GM23248 (cell line): ENCODE measurements around the gene MYMX. TPM values are rescaled to one million over a fixed set of nuclear protein-coding genes. Genes with fewer than 3 reads are reported as not detected.
"Not testable (repeated sequence)": the region's sequence is repeated elsewhere in the genome, so short reads cannot be mapped to it uniquely, and the experiment has no call there.

Experiments
- DNase-seq: peaks from one replicate; pipeline ENCODE4 v3.0.0-alpha.2; 2015
- H2AFZ ChIP-seq: fragments of 200-600 bp; sonication (generic); 2 replicates; pipeline ENCODE4 v1.6.1; 2016; ENCODE audit warnings: antibody characterized with exemption
- H3F3A ChIP-seq: fragments of 200-600 bp; sonication (generic); 2 replicates; pipeline ENCODE4 v1.6.1; 2016; ENCODE audit warnings: mild to moderate bottlenecking, antibody characterized with exemption, mixed run types; ENCODE audit not compliant: insufficient read depth
- H3K27ac ChIP-seq: fragments of 200-600 bp; sonication (generic); 2 replicates; pipeline ENCODE4 v1.5.1; 2016; ENCODE audit warnings: mild to moderate bottlenecking
- H3K27me3 ChIP-seq: fragments of 200-600 bp; sonication (generic); replicated peaks from 2 replicates; pipeline ENCODE4 v1.6.1; 2016; ENCODE audit warnings: mild to moderate bottlenecking; ENCODE audit not compliant: insufficient read depth
- H3K36me3 ChIP-seq: fragments of 200-600 bp; sonication (generic); 2 replicates; pipeline ENCODE4 v1.6.1; 2016; ENCODE audit warnings: low read depth, mild to moderate bottlenecking
- H3K4me1 ChIP-seq: fragments of 200-600 bp; sonication (generic); 2 replicates; pipeline ENCODE4 v1.6.1; 2016; ENCODE audit warnings: mild to moderate bottlenecking; ENCODE audit not compliant: insufficient read depth
- H3K4me2 ChIP-seq: fragments of 200-600 bp; sonication (generic); one replicate; pipeline ENCODE4 v1.6.1; 2016; ENCODE audit warnings: mild to moderate bottlenecking; ENCODE audit not compliant: unreplicated experiment
- H3K4me3 ChIP-seq: fragments of 200-600 bp; sonication (generic); 2 replicates; pipeline ENCODE4 v1.5.1; 2016; ENCODE audit warnings: mild to moderate bottlenecking
- H3K79me2 ChIP-seq: fragments of 200-600 bp; sonication (generic); 2 replicates; pipeline ENCODE4 v1.6.1; 2016; ENCODE audit warnings: mild to moderate bottlenecking; ENCODE audit not compliant: insufficient read depth
- H3K9ac ChIP-seq: fragments of 200-600 bp; sonication (generic); 2 replicates; pipeline ENCODE4 v1.6.1; 2016; ENCODE audit warnings: mild to moderate bottlenecking
- H3K9me2 ChIP-seq: fragments of 200-600 bp; sonication (generic); 2 replicates; pipeline ENCODE4 v1.6.1; 2016; ENCODE audit warnings: mixed run types, mild to moderate bottlenecking, moderate library complexity; ENCODE audit not compliant: insufficient read depth
- H3K9me3 ChIP-seq: fragments of 200-600 bp; sonication (generic); one replicate; pipeline ENCODE4 v1.6.1; 2017; ENCODE audit warnings: low read depth
- H4K20me1 ChIP-seq: fragments of 200-600 bp; sonication (generic); 2 replicates; pipeline ENCODE4 v1.6.0; 2016; ENCODE audit not compliant: insufficient read depth
- EZH2 ChIP-seq: fragments of 200-600 bp; sonication (generic); IDR thresholded peaks from 2 replicates; pipeline ENCODE4 v1.6.1; 2018; ENCODE audit warnings: antibody characterized with exemption, mild to moderate bottlenecking; ENCODE audit not compliant: insufficient read depth, poor library complexity, severe bottlenecking
- EZH2phosphoT487 ChIP-seq: fragments of 200-600 bp; sonication (generic); IDR thresholded peaks from 2 replicates; pipeline ENCODE4 v1.6.1; 2018; ENCODE audit warnings: antibody characterized with exemption, moderate library complexity, mild to moderate bottlenecking, low read depth; ENCODE audit not compliant: insufficient read depth
- WGBS, 2 experiments: methylation state at CpG; one replicate each; pipeline ENCODE4 v1.1.6; 2015 to 2017; ENCODE audit warnings: low lambda C conversion rate in 2 of 2, low coverage in 1 of 2; ENCODE audit errors: missing lambda C conversion rate in 2 of 2; 5-methylcytosine and 5-hydroxymethylcytosine counted together
- in situ Hi-C: fragments of 300-500 bp; cut with MboI; formaldehyde crosslinking; loops from 2 replicates; pipeline ENCODE4 v1.15.0; 2020
- polyA plus RNA-seq: library from polyadenylated mRNA; unstranded; fragments of >200 nt; fragmentation: Nextera tagmentation; extraction: Ambion mirVana; gene quantifications from 2 replicates; pipeline ENCODE4 v1.2.1, GENCODE V29; 2016
- total RNA-seq: library from RNA; depleted of rRNA; stranded (reverse); fragments of >200 nt; shearing (Covaris generic); gene quantifications from 2 replicates; pipeline ENCODE4 v1.2.3, GENCODE V29; 2014

The MYMX gene
- total and polyA plus RNA-seq, 2 experiments from 2014 or later = not detected

GRCh38 chr6:44180406-44180805, 36.3 kb upstream of the MYMX start:
- Histone ChIP-seq H3K79me2 (no peaks in the 10 kb centered on the region), H3K9me3 (no peaks in the 10 kb centered on the region), H3K4me2 (no peak overlapping the region), H3K9me2 (no peaks in the 10 kb centered on the region), H2AFZ (no peak overlapping the region), H3K4me3 (no peak overlapping the region), H3K9ac (no peak overlapping the region), H3K4me1 (peaks cover 23% of the 10 kb centered on the region), H3F3A (peaks cover 24% of the 10 kb centered on the region), H3K27me3 (no peaks in the 10 kb centered on the region), H3K36me3 (no peaks in the 10 kb centered on the region), H4K20me1 (no peaks in the 10 kb centered on the region), H3K27ac (no peak overlapping the region)
- 92 to 97% methylated on average over 4 of the region's 4 CpGs for WGBS, 2 experiments
- DNase-seq = no peak
- in situ Hi-C loops = no loop called here
- TF ChIP-seq EZH2 (no peak), EZH2phosphoT487 (no peak)

GRCh38 chr6:44180886-44181285, 35.8 kb upstream of the MYMX start:
- Histone ChIP-seq H3K79me2 (no peaks in the 10 kb centered on the region), H3K27ac (no peak overlapping the region), H3K4me2 (no peak overlapping the region), H3K9ac (no peak overlapping the region), H4K20me1 (no peaks in the 10 kb centered on the region), H3K4me1 (peaks cover 23% of the 10 kb centered on the region), H3K9me2 (no peaks in the 10 kb centered on the region), H2AFZ (no peak overlapping the region), H3K4me3 (no peak overlapping the region), H3K9me3 (no peaks in the 10 kb centered on the region), H3F3A (peaks cover 24% of the 10 kb centered on the region), H3K36me3 (no peaks in the 10 kb centered on the region), H3K27me3 (no peaks in the 10 kb centered on the region)
- TF ChIP-seq EZH2 = no peak
- no peak for TF ChIP-seq EZH2phosphoT487
- in situ Hi-C loops = no loop called here
- 80 to 82% methylated on average over 4 of the region's 4 CpGs for WGBS, 2 experiments
- DNase-seq = peak; percentile 33

- in situ Hi-C loops = not testable (repeated sequence)
These were observed 34.9 kb upstream of the MYMX start for GRCh38 chr6:44181784-44182183.

GRCh38 chr6:44182911-44183390, 33.8 kb upstream of the MYMX start:
- no peaks in the 10 kb centered on the region for H3K79me2 ChIP-seq
- no peaks in the 10 kb centered on the region for H3K27me3 ChIP-seq
- TF ChIP-seq EZH2phosphoT487 (no peak), EZH2 (no peak)
- no peaks in the 10 kb centered on the region for H3K36me3 ChIP-seq
- H4K20me1 ChIP-seq = no peaks in the 10 kb centered on the region
- H2AFZ ChIP-seq = no peak overlapping the region
- in situ Hi-C loops = no loop called here
- H3K27ac ChIP-seq = no peak overlapping the region
- no peak overlapping the region for H3K4me2 ChIP-seq
- H3K4me3 ChIP-seq = no peak overlapping the region
- H3K9me2 ChIP-seq = no peaks in the 10 kb centered on the region
- no peak overlapping the region for H3K9ac ChIP-seq
- H3F3A ChIP-seq = peaks cover 15% of the 10 kb centered on the region
- H3K4me1 ChIP-seq = peaks cover 18% of the 10 kb centered on the region
- 96 to 98% methylated on average over 4 of the region's 4 CpGs for WGBS, 2 experiments
- no peak for DNase-seq
- no peaks in the 10 kb centered on the region for H3K9me3 ChIP-seq

More at GRCh38 chr6:44181784-44182183, 34.9 kb upstream of the MYMX start:
- H3K4me1 ChIP-seq = peaks cover 23% of the 10 kb centered on the region
- not testable (repeated sequence) for H3K4me2 ChIP-seq, H3K27ac ChIP-seq, H4K20me1 ChIP-seq, H3K4me3 ChIP-seq, H3K9me3 ChIP-seq, H3K9me2 ChIP-seq, H3K9ac ChIP-seq, H3K36me3 ChIP-seq, DNase-seq, H2AFZ ChIP-seq, H3K79me2 ChIP-seq, H3K27me3 ChIP-seq
- H3F3A ChIP-seq = peaks cover 24% of the 10 kb centered on the region

- no peak overlapping the region for H3K4me3 ChIP-seq
- H2AFZ ChIP-seq = no peak overlapping the region
- H3K9ac ChIP-seq = no peak overlapping the region
- H3K4me2 ChIP-seq = no peak overlapping the region
- no peaks in the 10 kb centered on the region for H3K79me2 ChIP-seq
- no peak overlapping the region for H3K27ac ChIP-seq
- no peaks in the 10 kb centered on the region for H3K9me2 ChIP-seq
- WGBS, 2 experiments = 60 to 70% methylated on average over 8 to 9 of the region's 9 CpGs
- DNase-seq = no peak
- H3K4me1 ChIP-seq = peaks cover 10% of the 10 kb centered on the region
- H3F3A ChIP-seq = peaks cover 8% of the 10 kb centered on the region
- no peaks in the 10 kb centered on the region for H3K9me3 ChIP-seq
- H4K20me1 ChIP-seq = no peaks in the 10 kb centered on the region
- in situ Hi-C loops = no loop called here
- no peaks in the 10 kb centered on the region for H3K36me3 ChIP-seq
- no peaks in the 10 kb centered on the region for H3K27me3 ChIP-seq
- TF ChIP-seq EZH2 (no peak), EZH2phosphoT487 (no peak)
These were observed 32.9 kb upstream of the MYMX start for GRCh38 chr6:44183783-44184182.

GRCh38 chr6:44185356-44185755, 31.4 kb upstream of the MYMX start:
- H3F3A ChIP-seq, H3K9me2 ChIP-seq, H3K36me3 ChIP-seq, H3K27ac ChIP-seq, H3K27me3 ChIP-seq, DNase-seq, H2AFZ ChIP-seq, H3K9me3 ChIP-seq, H3K79me2 ChIP-seq, H3K4me1 ChIP-seq, in situ Hi-C loops, H4K20me1 ChIP-seq, H3K4me2 ChIP-seq, H3K9ac ChIP-seq, H3K4me3 ChIP-seq: not testable (repeated sequence)
- 79 to 84% methylated on average over 7 of the region's 7 CpGs for WGBS, 2 experiments
